H1 (cell line): Measurements from ENCODE around the gene CYP46A1. TPM values are rescaled to one million over a fixed set of nuclear protein-coding genes. Genes with fewer than 3 reads are reported as not detected.

Source experiments
- CTCF ChIA-PET: fragments of 300-600 bp; sonication (Branson Sonifier 250); formaldehyde crosslinking; loops from one replicate; lab custom pipeline; 2021; ENCODE audit not compliant: partially characterized antibody; lab: Charles Lee
- POLR2A ChIA-PET: fragments of 300-600 bp; sonication (Branson Sonifier 250); formaldehyde crosslinking; loops from one replicate; lab custom pipeline; 2021; ENCODE audit warnings: inconsistent platforms; ENCODE audit not compliant: partially characterized antibody; lab: Charles Lee
- DNase-seq, 2 experiments: peaks; one replicate each; pipeline versions ENCODE4 v3.0.0 to v3.0.0-alpha.2; 2010 to 2022; ENCODE audit warnings: low spot score in 2 of 2, low read depth in 1 of 2, mixed read lengths in 1 of 2
- FAIRE-seq: peaks from 2 replicates; lab custom pipeline; 2011; peaks lifted over from hg19 to GRCh38; lab: Jason Lieb, UNC
- H2AFZ ChIP-seq: 2 replicates; pipeline ENCODE4 v1.8.1; 2012; ENCODE audit warnings: low read length, inconsistent platforms
- H2AK5ac ChIP-seq: 2 replicates; pipeline ENCODE4 v1.6.1; 2013; ENCODE audit warnings: low read depth, low read length
- H2BK120ac ChIP-seq: replicated peaks from 2 replicates; pipeline ENCODE3; 2013; ENCODE audit warnings: low read depth, low read length, inconsistent platforms
- H2BK12ac ChIP-seq: 2 replicates; pipeline ENCODE4 v1.6.1; 2013; ENCODE audit warnings: low read depth, low read length
- H2BK15ac ChIP-seq: 2 replicates; pipeline ENCODE4 v1.6.1; 2013; ENCODE audit warnings: low read length
- H2BK20ac ChIP-seq: 2 replicates; pipeline ENCODE4 v1.6.1; 2013; ENCODE audit warnings: low read length
- H2BK5ac ChIP-seq: 2 replicates; pipeline ENCODE4 v1.6.1; 2013; ENCODE audit warnings: low read depth, low read length
- H3K14ac ChIP-seq: 2 replicates; pipeline ENCODE4 v1.6.1; 2013; ENCODE audit warnings: inconsistent platforms; ENCODE audit not compliant: insufficient read length
- H3K18ac ChIP-seq: 2 replicates; pipeline ENCODE4 v1.6.1; 2013; ENCODE audit warnings: low read length; ENCODE audit errors: extremely low read depth
- H3K23ac ChIP-seq: 2 replicates; pipeline ENCODE4 v1.6.1; 2013; ENCODE audit warnings: inconsistent platforms; ENCODE audit not compliant: insufficient read length
- H3K23me2 ChIP-seq: 2 replicates; pipeline ENCODE4 v1.6.1; 2013; ENCODE audit warnings: low read depth, low read length
- H3K27ac ChIP-seq: 2 replicates; pipeline ENCODE4 v1.6.1; 2011; ENCODE audit warnings: low read depth, low read length, inconsistent platforms
- H3K27me3 ChIP-seq, 4 experiments: replicated peaks in 1 of 4; 1 replicate in 1 of 4; 2 replicates in 3 of 4; pipeline versions ENCODE4 v1.6.1 to v1.8.1; 2011 to 2013; ENCODE audit warnings: low read length in 3 of 4, mild to moderate bottlenecking in 3 of 4, inconsistent platforms in 2 of 4, mixed read lengths in 2 of 4, moderate library complexity in 1 of 4; ENCODE audit not compliant: control insufficient read depth in 3 of 4, insufficient read depth in 3 of 4; ENCODE audit errors: extremely low read depth in 1 of 4
- H3K36me3 ChIP-seq, 4 experiments: 2 replicates each; pipeline versions ENCODE4 v1.6.1 to v1.8.1; 2011 to 2013; ENCODE audit warnings: mild to moderate bottlenecking in 4 of 4, low read length in 3 of 4, moderate library complexity in 2 of 4, control low read depth in 1 of 4, inconsistent platforms in 1 of 4; ENCODE audit not compliant: insufficient read depth in 4 of 4, control insufficient read depth in 2 of 4
- H3K4ac ChIP-seq: replicated peaks from 2 replicates; pipeline ENCODE3; 2013; ENCODE audit warnings: low read length, low read depth, mixed read lengths, inconsistent platforms; ENCODE audit not compliant: insufficient read length
- H3K4me1 ChIP-seq, 4 experiments: replicated peaks in 1 of 4; 1 replicate in 1 of 4; 2 replicates in 3 of 4; pipeline versions ENCODE4 v1.6.1 to v1.8.1; 2011 to 2013; ENCODE audit warnings: low read length in 3 of 4, inconsistent platforms in 2 of 4, mixed read lengths in 1 of 4; ENCODE audit not compliant: insufficient read depth in 4 of 4, control insufficient read depth in 3 of 4
- H3K4me2 ChIP-seq, 2 experiments: 2 replicates each; pipeline versions ENCODE4 v1.6.1 to v1.8.1; 2011 to 2013; ENCODE audit warnings: low read depth in 2 of 2, low read length in 2 of 2, control low read depth in 1 of 2, inconsistent platforms in 1 of 2, mild to moderate bottlenecking in 1 of 2; ENCODE audit not compliant: insufficient read depth in 1 of 2
- H3K4me3 ChIP-seq, 4 experiments: fragments of 200-600, 300-600 bp in 1 of 4; sonication (generic), shearing (Covaris generic), sonication (Bioruptor Twin) in 1 of 4; 2 replicates each; pipeline versions ENCODE4 v1.5.1 to v1.8.1; 2011 to 2016; ENCODE audit warnings: low read length in 4 of 4, low read depth in 3 of 4, control low read depth in 2 of 4, inconsistent platforms in 2 of 4, mild to moderate bottlenecking in 2 of 4, mixed read lengths in 1 of 4, moderate library complexity in 1 of 4; ENCODE audit not compliant: insufficient read depth in 2 of 4; ENCODE audit errors: extremely low read depth in 1 of 4
- H3K56ac ChIP-seq: replicated peaks from 2 replicates; pipeline ENCODE3; 2013; ENCODE audit warnings: low read depth, mild to moderate bottlenecking, mixed read lengths, low read length, inconsistent platforms; ENCODE audit not compliant: insufficient read length
- H3K79me1 ChIP-seq: 2 replicates; pipeline ENCODE4 v1.6.1; 2013; ENCODE audit warnings: low read depth, low read length, control low read depth
- H3K79me2 ChIP-seq, 2 experiments: 2 replicates each; pipeline versions ENCODE4 v1.6.1 to v1.8.1; 2012 to 2013; ENCODE audit warnings: low read length in 2 of 2, mild to moderate bottlenecking in 2 of 2, inconsistent platforms in 1 of 2; ENCODE audit not compliant: insufficient read depth in 2 of 2, control insufficient read depth in 1 of 2
- H3K9ac ChIP-seq, 4 experiments: replicated peaks in 1 of 4; 1 replicate in 1 of 4; 2 replicates in 3 of 4; pipeline versions ENCODE4 v1.6.1 to v1.8.1; 2011 to 2013; ENCODE audit warnings: low read depth in 3 of 4, low read length in 3 of 4, control low read depth in 2 of 4, mild to moderate bottlenecking in 2 of 4, moderate library complexity in 2 of 4, inconsistent platforms in 1 of 4; ENCODE audit errors: extremely low read depth in 1 of 4
- H3K9me3 ChIP-seq, 2 experiments: 2 replicates each; pipeline versions ENCODE4 v1.6.1 to v1.8.1; 2012 to 2013; ENCODE audit warnings: mild to moderate bottlenecking in 2 of 2, moderate library complexity in 2 of 2, control low read depth in 1 of 2, inconsistent platforms in 1 of 2, low read depth in 1 of 2, low read length in 1 of 2, mixed read lengths in 1 of 2; ENCODE audit not compliant: insufficient read depth in 2 of 2
- H4K20me1 ChIP-seq, 2 experiments: replicated peaks in 1 of 2; 2 replicates each; pipeline versions ENCODE3 to v1.8.1; 2011 to 2013; ENCODE audit warnings: inconsistent platforms in 2 of 2, low read length in 2 of 2, mild to moderate bottlenecking in 1 of 2; ENCODE audit not compliant: insufficient read depth in 2 of 2, control insufficient read depth in 1 of 2
- H4K5ac ChIP-seq: 2 replicates; pipeline ENCODE4 v1.6.1; 2013; ENCODE audit warnings: low read length, low read depth, mixed read lengths, inconsistent platforms; ENCODE audit not compliant: insufficient read length
- H4K8ac ChIP-seq: 2 replicates; pipeline ENCODE4 v1.8.0; 2013; ENCODE audit warnings: mild to moderate bottlenecking, moderate library complexity, low read length, inconsistent platforms; ENCODE audit not compliant: insufficient read depth; ENCODE audit errors: extremely low read depth
- H4K91ac ChIP-seq: replicated peaks from 2 replicates; pipeline ENCODE3; 2013; ENCODE audit warnings: low read length, mixed read lengths, inconsistent platforms; ENCODE audit not compliant: insufficient read length
- ATF3 ChIP-seq: IDR thresholded peaks from 2 replicates; pipeline ENCODE4 v1.6.1; 2011; ENCODE audit warnings: low read depth, mild to moderate bottlenecking, low read length; ENCODE audit not compliant: insufficient read depth
- BRCA1 ChIP-seq: IDR thresholded peaks from 2 replicates; pipeline ENCODE4 v1.6.1; 2012; ENCODE audit warnings: low read depth, low read length, improper control_type of control experiment
- CTBP2 ChIP-seq: IDR thresholded peaks from 2 replicates; pipeline ENCODE4 v1.7.0; 2011; ENCODE audit warnings: borderline replicate concordance, mild to moderate bottlenecking, moderate library complexity, mixed read lengths, low read length; ENCODE audit not compliant: insufficient read depth, insufficient read length
- HDAC6 ChIP-seq: IDR thresholded peaks from one replicate; pipeline ENCODE4 v1.7.1; 2012; ENCODE audit warnings: low read depth, mild to moderate bottlenecking, inconsistent platforms, low read length, moderate library complexity
- JUND ChIP-seq: IDR thresholded peaks from 2 replicates; pipeline ENCODE4 v1.6.1; 2011; ENCODE audit warnings: mild to moderate bottlenecking, improper control_type of control experiment, low read length
- KDM1A ChIP-seq: fragments of 200-600, 300-600 bp; sonication (generic); IDR thresholded peaks from 2 replicates; pipeline ENCODE4 v1.7.1; 2016; ENCODE audit warnings: mild to moderate bottlenecking, low read length, borderline replicate concordance
- PHF8 ChIP-seq: fragments of 200-600 bp; sonication (generic); conservative IDR thresholded peaks from 2 replicates; pipeline ENCODE4 v1.7.1; 2012; ENCODE audit warnings: low read depth, mild to moderate bottlenecking, inconsistent platforms, low read length, moderate library complexity
- SIN3A ChIP-seq, 2 experiments: IDR thresholded peaks in 1 of 2; conservative IDR thresholded peaks in 1 of 2; 2 replicates each; pipeline ENCODE4 v1.6.1; 2011 to 2012; ENCODE audit warnings: low read length in 2 of 2, improper control_type of control experiment in 1 of 2, low read depth in 1 of 2, mild to moderate bottlenecking in 1 of 2
- TCF12 ChIP-seq: IDR thresholded peaks from 2 replicates; pipeline ENCODE4 v1.6.1; 2011; ENCODE audit warnings: low read depth, mild to moderate bottlenecking, low read length
- TEAD4 ChIP-seq: IDR thresholded peaks from 2 replicates; pipeline ENCODE4 v1.6.1; 2012; ENCODE audit warnings: low read depth, low read length, inconsistent platforms, mixed read lengths
- WGBS, 2 experiments: shearing (Covaris generic) in 1 of 2; methylation state at CpG; one replicate each; pipeline versions ENCODE4 v1.1.6 to v1.1.7; 2013 to 2015; ENCODE audit warnings: low lambda C conversion rate in 2 of 2, mixed read lengths in 2 of 2, inconsistent platforms in 1 of 2, low coverage in 1 of 2, missing lambda C conversion rate in 1 of 2; ENCODE audit not compliant: insufficient replicate concordance in 2 of 2, insufficient coverage in 1 of 2, insufficient read length in 1 of 2; ENCODE audit errors: extremely low coverage in 1 of 2, missing lambda C conversion rate in 1 of 2; 5-methylcytosine and 5-hydroxymethylcytosine counted together
- polyA plus RNA-seq, 7 experiments: library from polyadenylated mRNA; depleted of rRNA in 3 of 7; stranded (reverse) in 5 of 7; unstranded in 2 of 7; fragments of >200 nt in 5 of 7; fragments of 200-250 nt in 2 of 7; gene quantifications; 1 replicate in 5 of 7; 2 replicates in 1 of 7; 4 replicates in 1 of 7; pipeline versions ENCODE4 v1.2.1 to v1.2.3, GENCODE V29; 2011 to 2013; ENCODE audit warnings: missing spikeins in 2 of 7, mixed read lengths in 2 of 7
- total RNA-seq: library from RNA; stranded (reverse); fragmentation: NEBNext Ultra II Directional; extraction: Animal tissue kit (Norgen Biotek cat#: 25700); gene quantifications from 2 replicates; pipeline ENCODE4 v1.2.1, GENCODE V29; 2021

Gene CYP46A1
- total and polyA plus RNA-seq, 2 of the 8 experiments (the other 6 are each of a cell fraction or from before 2014, with no cell fraction given) = 0.41 to 1.3 TPM

DNA sequence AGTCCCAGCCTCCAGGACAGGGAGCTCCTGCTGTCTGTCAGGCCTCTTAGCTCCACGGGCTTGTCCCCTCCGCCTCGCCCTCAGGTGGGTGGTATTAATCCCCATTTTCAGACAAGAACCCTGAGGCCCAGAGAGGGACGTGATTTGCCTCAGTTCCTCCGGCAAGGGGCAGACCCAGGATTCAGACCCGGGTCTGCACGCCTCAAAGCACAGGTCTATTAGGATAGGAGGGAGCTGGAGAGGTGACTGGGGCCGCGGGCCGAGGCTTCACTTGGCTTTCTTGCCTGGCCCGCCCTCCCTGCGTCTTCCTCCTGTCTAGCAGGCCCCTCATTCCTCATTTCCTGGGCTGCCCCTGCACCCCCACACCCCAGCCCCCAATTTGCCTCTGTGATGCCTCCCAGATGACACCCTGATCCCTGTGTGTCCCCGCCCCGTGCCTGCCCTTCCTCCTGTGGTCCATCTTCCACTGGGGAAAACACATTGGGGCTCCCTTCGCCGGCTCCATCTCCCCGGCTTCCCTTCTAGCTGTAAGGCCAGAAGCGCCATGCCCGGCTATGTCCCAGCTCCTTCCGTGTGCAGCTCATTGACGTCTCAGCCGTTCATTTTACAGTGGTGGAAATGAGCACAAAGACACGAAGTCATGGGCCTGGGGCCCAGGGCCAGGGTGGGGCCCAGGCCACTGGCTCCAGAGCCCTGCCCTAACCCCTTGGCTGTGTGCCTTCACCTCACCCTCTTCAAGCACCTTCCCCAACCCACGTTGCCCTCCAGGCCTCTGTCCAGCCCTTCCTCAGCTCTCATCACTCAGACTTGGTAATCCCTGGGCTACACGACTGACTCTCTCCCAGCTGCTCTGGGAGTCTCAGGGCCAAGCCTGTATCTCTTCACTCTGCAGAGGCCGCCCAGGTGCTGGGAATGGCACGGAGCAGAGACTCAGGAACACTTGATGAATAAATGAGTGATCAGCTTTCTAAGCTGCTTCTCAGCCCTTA, 15.5 kb upstream of the CYP46A1 start:
- H3K4me1 ChIP-seq = peaks cover 17 to 47% (median 36%) of the 10 kb centered on the region in 4 experiments
- TF ChIP-seq SIN3A (conservative IDR thresholded peaks at IDR 0.05 in 1 of 2, IDR thresholded peaks at IDR 0.05 in 1 of 2; ENCODE audit: low read depth in 1 of 2, low read length in 2 of 2) (no peak), ATF3 (no peak), PHF8 (no peak), JUND (no peak), TEAD4 (no peak), TCF12 (no peak), BRCA1 (no peak), CTBP2 (no peak), HDAC6 (no peak), KDM1A (no peak)

More for the DNA sequence above, 15.5 kb upstream of the CYP46A1 start:
- H2BK15ac ChIP-seq = 0 out of 2 replicates have a peak overlapping the region, but pooled peaks have one; percentile 12
- no peak overlapping the region for H3K27ac ChIP-seq
- H3K4me2 ChIP-seq = no peak overlapping the region
- no peaks in the 10 kb centered on the region for H3K36me3 ChIP-seq
- peak overlapping the region; percentile 22; the same call in 1 of the 2 replicates for H4K8ac ChIP-seq
- no peak for FAIRE-seq
- H3K23ac ChIP-seq = no peak overlapping the region
- H4K91ac ChIP-seq = peak overlapping the region; percentile 25
- WGBS, 2 experiments = 82% methylated on average over 23 of the region's 27 CpGs; no CpG with 5 or more reads in 1 of the 2 experiments
- no peak overlapping the region for H3K14ac ChIP-seq
- DNase-seq = no peak
- no peak overlapping the region for H3K18ac ChIP-seq
- H3K4ac ChIP-seq = no peak overlapping the region
- H3K9me3 ChIP-seq = no peaks in the 10 kb centered on the region
- H2AFZ ChIP-seq = no peak overlapping the region
- no peak overlapping the region for H2AK5ac ChIP-seq
- H4K20me1 ChIP-seq = no peaks in the 10 kb centered on the region
- peak overlapping the region; percentile 52; the same call in 1 of the 2 replicates for H2BK5ac ChIP-seq
- H3K79me2 ChIP-seq = no peaks in the 10 kb centered on the region
- no peak overlapping the region for H3K56ac ChIP-seq
- no peaks in the 10 kb centered on the region for H3K27me3 ChIP-seq
- H2BK20ac ChIP-seq = 0 out of 2 replicates have a peak overlapping the region, but pooled peaks have one; percentile 43
- ChIA-PET POLR2A (interaction anchor here (0.6 to 2.4 kb wide), 6 partner anchors 10 to 107 kb away, joined by 3 to 7 read pairs (median 3); partner anchors contain the start of gene CYP46A1), CTCF (interaction anchor here (0.8 to 4.2 kb wide), 16 partner anchors 9 to 106 kb away, joined by 3 to 26 read pairs (median 4); partner anchors contain the start of genes CYP46A1 and HHIPL1)
- H2BK12ac ChIP-seq = 0 out of 2 replicates have a peak overlapping the region, but pooled peaks have one; percentile 27
- no peak overlapping the region for H3K9ac ChIP-seq
- H2BK120ac ChIP-seq = no peak overlapping the region
- no peak overlapping the region for H3K4me3 ChIP-seq
- H4K5ac ChIP-seq = no peak overlapping the region
- no peaks in the 10 kb centered on the region for H3K23me2 ChIP-seq
- H3K79me1 ChIP-seq = no peaks in the 10 kb centered on the region
